Endothelial cell of umbilical vein (primary cell): Measurements from ENCODE around the gene PCGF3. TPM values are rescaled to one million over a fixed set of nuclear protein-coding genes. Genes with fewer than 3 reads are reported as not detected.

ENCODE experiments used
- BruUV-seq: library from RNA; stranded (reverse); fragments of 400-500 nt; replicated peaks from 2 replicates; lab custom pipeline; 2021; lab: Mats Ljungman, UMichigan
- CTCF ChIA-PET: fragments of 300-600, 350-600 bp; sonication (Branson Sonifier 250); formaldehyde crosslinking; loops from one replicate; lab custom pipeline; 2021; ENCODE audit warnings: antibody characterized with exemption, inconsistent platforms; lab: Charles Lee
- POLR2A ChIA-PET: fragments of 300-600, 350-600 bp; sonication (Branson Sonifier 250); formaldehyde crosslinking; loops from one replicate; lab custom pipeline; 2021; ENCODE audit warnings: antibody characterized with exemption, inconsistent platforms; lab: Charles Lee
- DNase-seq: peaks from one replicate; pipeline ENCODE4 v3.0.0-alpha.2; 2011; ENCODE audit warnings: low read depth, low spot score
- FAIRE-seq: peaks from 2 replicates; lab custom pipeline; 2011; peaks lifted over from hg19 to GRCh38; lab: Jason Lieb, UNC
- H2AFZ ChIP-seq: 2 replicates; pipeline ENCODE4 v1.6.0; 2012; ENCODE audit warnings: low read depth, low read length, control low read depth, inconsistent platforms
- H3K27ac ChIP-seq: 2 replicates; pipeline ENCODE4 v1.5.1; 2011; ENCODE audit warnings: low read depth, mild to moderate bottlenecking, control low read depth, low read length, moderate library complexity; ENCODE audit not compliant: insufficient read depth
- H3K27me3 ChIP-seq, 2 experiments: 2 replicates each; pipeline versions ENCODE4 v1.6.0 to v1.6.1; 2011; ENCODE audit warnings: low read length in 2 of 2, mixed read lengths in 1 of 2; ENCODE audit not compliant: control insufficient read depth in 2 of 2, insufficient read depth in 2 of 2
- H3K36me3 ChIP-seq, 2 experiments: 2 replicates in 1 of 2; 3 replicates in 1 of 2; pipeline ENCODE4 v1.5.1; 2011; ENCODE audit warnings: low read length in 2 of 2, mild to moderate bottlenecking in 1 of 2, moderate library complexity in 1 of 2; ENCODE audit not compliant: control insufficient read depth in 2 of 2, insufficient read depth in 2 of 2; ENCODE audit errors: extremely low read depth in 1 of 2
- H3K4me1 ChIP-seq: 3 replicates; pipeline ENCODE4 v1.5.1; 2011; ENCODE audit warnings: mild to moderate bottlenecking, low read length; ENCODE audit not compliant: control insufficient read depth, insufficient read depth; ENCODE audit errors: extremely low read depth
- H3K4me2 ChIP-seq: 2 replicates; pipeline ENCODE4 v1.6.1; 2011; ENCODE audit warnings: low read length, control low read depth, mixed read lengths; ENCODE audit not compliant: insufficient read depth
- H3K4me3 ChIP-seq, 3 experiments: fragments of 200-600 bp in 1 of 3; sonication (generic), shearing (Covaris generic) in 1 of 3; replicated peaks in 1 of 3; 2 replicates each; pipeline ENCODE4 v1.5.1; 2011 to 2016; ENCODE audit warnings: control low read depth in 3 of 3, low read length in 3 of 3, mild to moderate bottlenecking in 2 of 3, inconsistent platforms in 1 of 3, low read depth in 1 of 3, moderate library complexity in 1 of 3; ENCODE audit not compliant: insufficient read depth in 1 of 3
- H3K79me2 ChIP-seq: 2 replicates; pipeline ENCODE4 v1.6.0; 2012; ENCODE audit warnings: low read length, inconsistent platforms; ENCODE audit not compliant: control insufficient read depth, insufficient read depth
- H3K9ac ChIP-seq: replicated peaks from 2 replicates; pipeline ENCODE3; 2011; ENCODE audit warnings: low read length, control low read depth; ENCODE audit not compliant: insufficient read depth; ENCODE audit errors: extremely low read depth
- H3K9me1 ChIP-seq: replicated peaks from 3 replicates; pipeline ENCODE4 v1.6.0; 2011; ENCODE audit warnings: mild to moderate bottlenecking, low read length; ENCODE audit not compliant: control insufficient read depth, insufficient read depth; ENCODE audit errors: extremely low read depth
- H3K9me3 ChIP-seq: replicated peaks from 2 replicates; pipeline ENCODE4 v1.5.1; 2012; ENCODE audit warnings: low read length, inconsistent platforms; ENCODE audit not compliant: control insufficient read depth, insufficient read depth
- H4K20me1 ChIP-seq: replicated peaks from 2 replicates; pipeline ENCODE3; 2011; ENCODE audit warnings: mild to moderate bottlenecking, low read length; ENCODE audit not compliant: control insufficient read depth, insufficient read depth; ENCODE audit errors: extremely low read depth
- CTCF ChIP-seq, 2 donors: IDR thresholded peaks; 1 replicate in 1 of 2; 2 replicates in 1 of 2; pipeline ENCODE4 v1.5.1; 2011; ENCODE audit warnings: low read length in 2 of 2, mild to moderate bottlenecking in 2 of 2, moderate library complexity in 2 of 2, control low read depth in 1 of 2, inconsistent platforms in 1 of 2, low read depth in 1 of 2; ENCODE audit not compliant: insufficient read depth in 1 of 2; ENCODE audit errors: extremely low read depth in 1 of 2
- EZH2 ChIP-seq: IDR thresholded peaks from 2 replicates; pipeline ENCODE4 v1.6.1; 2012; ENCODE audit warnings: borderline replicate concordance, low read depth, mild to moderate bottlenecking, moderate library complexity, low read length, inconsistent platforms; ENCODE audit not compliant: severe bottlenecking
- FOS ChIP-seq: IDR thresholded peaks from 2 replicates; pipeline ENCODE4 v1.6.1; 2011; ENCODE audit warnings: mild to moderate bottlenecking, low read length, moderate library complexity, borderline replicate concordance; ENCODE audit not compliant: insufficient read depth
- GATA2 ChIP-seq: IDR thresholded peaks from 2 replicates; pipeline ENCODE4 v1.7.0; 2011; ENCODE audit warnings: low read depth, mild to moderate bottlenecking, moderate library complexity, mixed read lengths, low read length; ENCODE audit not compliant: insufficient read length, insufficient read depth
- JUN ChIP-seq: IDR thresholded peaks from 2 replicates; pipeline ENCODE4 v1.6.1; 2011; ENCODE audit warnings: borderline replicate concordance, low read depth; ENCODE audit not compliant: insufficient read length, insufficient read depth
- MAX ChIP-seq: IDR thresholded peaks from 2 replicates; pipeline ENCODE4 v1.6.1; 2011; ENCODE audit not compliant: insufficient read depth, insufficient read length
- MYC ChIP-seq: IDR thresholded peaks from one replicate; pipeline ENCODE4 v1.6.1; 2011; ENCODE audit warnings: mild to moderate bottlenecking, low read depth, low read length
- POLR2A ChIP-seq: IDR thresholded peaks from 2 replicates; pipeline ENCODE4 v1.6.1; 2012; ENCODE audit warnings: low read depth, mild to moderate bottlenecking, control low read depth, low read length
- POLR2AphosphoS5 ChIP-seq: IDR thresholded peaks from 2 replicates; pipeline ENCODE4 v1.6.1; 2012; ENCODE audit warnings: low read depth, mild to moderate bottlenecking, control low read depth, low read length, moderate library complexity; ENCODE audit not compliant: insufficient read depth
- dilution Hi-C: fragments of 300-500 bp; cut with MboI; formaldehyde crosslinking; loops from one replicate; pipeline ENCODE4 v1.15.0; 2019; ENCODE audit warnings: low sequenced_read_pairs; ENCODE audit not compliant: extremely low pct_ligation_motif_present
- intact Hi-C: fragments of 100-400 bp; cut with micrococcal nuclease; formaldehyde crosslinking; loops from one replicate; pipeline ENCODE4 v1.10.0; 2022
- polyA plus RNA-seq, 4 experiments: library from polyadenylated mRNA; depleted of rRNA in 3 of 4; stranded (reverse) in 3 of 4; unstranded in 1 of 4; fragments of >200 nt; gene quantifications; 2 replicates each; pipeline versions ENCODE4 v1.2.1 to v1.2.3, GENCODE V29; 2011 to 2012; ENCODE audit warnings: missing spikeins in 1 of 4
- total RNA-seq: library from RNA; stranded (reverse); gene quantifications from 2 replicates; pipeline ENCODE4 v1.2.3, GENCODE V29; 2021

The PCGF3 gene
- total and polyA plus RNA-seq, 2 donors (not counting 3 experiments of a cell fraction or from before 2014, with no cell fraction given) = 70.2 to 91.8 TPM

- no peak for FAIRE-seq
- no TSS peak for BruUV-seq
- Histone ChIP-seq H3K79me2 (no peaks in the 10 kb centered on the region), H3K9me3 (no peaks in the 10 kb centered on the region), H3K9me1 (no peaks in the 10 kb centered on the region), H3K4me2 (no peak overlapping the region), H4K20me1 (no peaks in the 10 kb centered on the region), H3K4me1 (peaks cover 4% of the 10 kb centered on the region), H2AFZ (no peak overlapping the region), H3K36me3 (no peaks in the 10 kb centered on the region), H3K27ac (no peak overlapping the region), H3K4me3 (no peak overlapping the region), H3K27me3 (peaks cover 27 to 39% of the 10 kb centered on the region in 2 experiments), H3K9ac (no peak overlapping the region)
- dilution Hi-C loops = no loop called here
- intact Hi-C loops = no loop called here
- DNase-seq = no peak
- TF ChIP-seq FOS (no peak), MYC (no peak), MAX (no peak), GATA2 (no peak), POLR2AphosphoS5 (no peak), EZH2 (no peak), POLR2A (no peak), JUN (no peak), CTCF (IDR thresholded peaks at IDR 0.05; ENCODE audit: extremely low read depth in 1 of 2, insufficient read depth in 1 of 2, low read depth in 1 of 2, low read length in 2 of 2) (no peak)
- CTCF ChIA-PET = no interaction called here
- POLR2A ChIA-PET = no interaction called here
Observed at GRCh38 chr4:791252-791897, 85.7 kb downstream of the PCGF3 start.
